Activated CD8-positive, alpha-beta memory T cell treated with anti-CD3 and anti-CD28 coated beads, Interleukin-2, amount 50 U/mL, for 1 hour (primary cell): Measurements from ENCODE around the gene DOCK9.

Source experiments
- DNase-seq: peaks from one replicate; pipeline ENCODE4 v3.0.0-alpha.2; 2020; ENCODE audit errors: extremely low read depth

DOCK9 gene

GRCh38 chr13:98888222-98888889 lies 89.5 kb downstream of the DOCK9 start:
- no peak for DNase-seq

GRCh38 chr13:98886587-98887230 lies 91.2 kb downstream of the DOCK9 start:
- no peak for DNase-seq

DNA sequence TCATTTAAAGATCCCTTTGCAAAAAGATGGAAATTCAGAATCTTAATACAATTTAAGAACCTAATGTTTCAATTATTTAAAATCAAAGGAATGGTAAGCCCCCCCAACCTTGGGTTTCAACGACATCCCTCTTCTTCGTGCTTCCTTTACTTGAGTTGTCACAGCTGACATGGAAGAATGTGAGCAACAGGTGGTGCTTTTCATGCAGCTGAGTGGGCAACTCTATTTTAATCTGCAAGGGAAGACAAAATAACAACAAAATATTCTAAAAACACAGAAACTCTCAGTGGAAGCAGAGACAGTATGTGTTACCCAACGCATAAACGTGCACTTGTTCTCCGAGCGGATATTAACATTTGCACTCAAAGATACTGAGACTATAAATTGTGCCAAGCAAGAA lies 92.3 kb downstream of the DOCK9 start:
- no peak for DNase-seq

DNA sequence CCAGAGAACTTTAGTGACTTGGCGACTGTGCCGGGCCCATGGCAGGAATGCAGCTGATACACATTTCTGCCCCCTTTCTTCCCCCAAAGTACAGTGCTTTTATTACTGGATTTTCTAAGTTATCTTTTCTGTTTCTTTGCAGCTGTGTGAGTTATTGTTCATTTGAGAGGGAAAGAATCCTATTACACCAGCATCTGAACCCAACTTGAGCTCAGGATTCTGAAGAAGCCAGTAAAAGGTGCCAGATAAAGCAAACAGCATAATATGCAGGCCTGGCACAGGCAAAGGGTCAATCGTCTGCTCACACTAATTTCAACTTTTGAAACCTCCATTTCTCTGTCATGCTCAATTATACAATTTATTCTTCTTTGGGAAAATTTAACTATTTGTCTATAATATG lies 93.9 kb downstream of the DOCK9 start:
- DNase-seq = no peak

- no peak for DNase-seq
Observed at GRCh38 chr13:98881390-98881789, 96.5 kb downstream of the DOCK9 start.

- no peak for DNase-seq
Observed at GRCh38 chr13:98880677-98881076, 97.2 kb downstream of the DOCK9 start.

- no peak for DNase-seq
Observed at GRCh38 chr13:98879957-98880356, 97.9 kb downstream of the DOCK9 start.

DNA sequence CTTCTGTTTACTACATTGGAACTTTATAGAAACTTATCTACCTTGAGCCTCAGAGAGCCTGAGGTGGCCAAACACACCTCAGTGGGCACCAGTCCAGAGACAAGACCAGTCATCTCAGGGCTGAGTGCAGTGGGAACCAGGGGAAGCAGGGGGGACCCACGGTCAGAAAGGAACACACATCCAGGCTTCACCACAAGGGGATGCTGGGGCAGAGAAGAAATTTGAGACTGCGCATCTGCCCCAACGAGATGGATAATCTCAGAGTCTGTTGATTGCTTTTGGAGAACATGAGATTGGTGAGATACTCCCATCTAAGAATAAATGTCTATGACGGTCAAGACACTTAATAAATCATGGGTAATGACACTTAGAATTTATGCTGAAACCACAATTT lies 98.7 kb downstream of the DOCK9 start:
- DNase-seq = no peak

GRCh38 chr13:98878486-98879126 lies 99.3 kb downstream of the DOCK9 start:
- no peak for DNase-seq

- no peak for DNase-seq
Observed at GRCh38 chr13:98877936-98878335, 99.9 kb downstream of the DOCK9 start.

GRCh38 chr13:98877466-98877865 lies 100.4 kb downstream of the DOCK9 start:
- DNase-seq = no peak

GRCh38 chr13:98875146-98875729 lies 102.6 kb downstream of the DOCK9 start:
- DNase-seq = no peak

DNA sequence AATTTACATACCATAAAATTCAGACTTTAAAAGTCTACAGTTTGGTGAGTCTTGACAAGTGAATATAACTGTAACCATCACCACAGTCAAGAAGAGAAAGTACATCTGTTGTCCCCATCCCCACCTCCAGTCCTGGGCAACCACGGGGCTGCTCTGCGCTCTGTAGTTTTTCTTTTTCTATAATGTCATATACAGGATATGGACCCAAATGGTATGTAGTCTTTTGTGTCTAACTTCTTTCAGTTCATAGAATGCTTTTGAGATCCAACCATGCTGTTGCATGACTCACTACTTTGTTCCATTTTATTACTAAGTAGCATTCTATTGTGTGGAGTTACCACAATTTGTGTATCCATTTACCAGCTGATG lies 103.9 kb downstream of the DOCK9 start:
- no peak for DNase-seq

DNA sequence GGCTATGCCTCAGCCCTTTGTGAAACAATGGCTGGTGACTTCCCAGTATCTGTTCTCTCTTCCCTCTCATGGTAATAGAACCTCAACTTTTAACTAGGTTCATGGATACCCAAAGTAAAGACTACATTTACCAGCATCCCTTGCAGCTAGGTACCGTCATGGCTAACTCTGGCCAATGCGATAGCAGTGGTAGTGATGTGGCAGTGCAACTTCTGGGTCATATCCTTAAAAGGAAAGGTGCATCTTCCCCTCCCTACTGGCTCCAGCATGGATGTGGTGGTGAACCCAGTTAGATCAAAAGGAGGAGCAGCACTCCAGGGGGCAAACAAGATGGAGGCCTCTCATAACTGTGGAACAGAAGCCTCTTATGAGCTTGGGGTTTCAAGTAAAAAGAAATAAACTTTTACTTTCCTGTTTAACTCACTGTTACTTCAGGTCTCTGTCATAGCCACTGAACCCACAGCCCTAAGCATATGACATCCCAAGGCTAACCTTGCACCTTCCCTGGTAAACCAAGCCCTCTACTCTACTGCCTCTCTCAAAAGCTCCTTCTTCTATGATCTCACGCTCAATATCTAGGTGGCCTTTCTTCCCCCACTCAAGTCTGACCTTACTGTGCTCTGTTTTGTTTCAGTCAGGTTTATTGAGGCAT lies 104.4 kb downstream of the DOCK9 start:
- DNase-seq = no peak

DNA sequence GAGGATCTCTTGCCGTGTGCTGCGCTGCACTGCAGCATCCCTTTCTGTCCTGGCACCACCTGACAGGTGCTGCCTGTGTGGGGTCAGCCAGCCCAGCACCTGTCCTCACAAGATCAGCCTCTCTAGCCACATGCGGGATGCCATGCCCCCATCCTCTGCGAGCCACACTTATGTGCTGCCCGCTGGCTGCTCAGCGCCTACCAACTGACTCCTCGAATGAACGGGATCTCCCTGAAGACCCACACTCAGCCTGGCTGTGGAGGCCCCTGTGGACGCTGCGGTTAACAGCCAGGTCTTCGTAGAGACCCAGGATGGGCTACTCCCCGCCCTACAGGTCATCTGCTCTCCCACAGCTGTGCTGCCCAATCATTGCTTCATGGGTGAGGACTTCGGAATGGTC lies 106.1 kb downstream of the DOCK9 start:
- no peak for DNase-seq

GRCh38 chr13:98869408-98870090 lies 108.3 kb downstream of the DOCK9 start:
- DNase-seq = no peak

DNA sequence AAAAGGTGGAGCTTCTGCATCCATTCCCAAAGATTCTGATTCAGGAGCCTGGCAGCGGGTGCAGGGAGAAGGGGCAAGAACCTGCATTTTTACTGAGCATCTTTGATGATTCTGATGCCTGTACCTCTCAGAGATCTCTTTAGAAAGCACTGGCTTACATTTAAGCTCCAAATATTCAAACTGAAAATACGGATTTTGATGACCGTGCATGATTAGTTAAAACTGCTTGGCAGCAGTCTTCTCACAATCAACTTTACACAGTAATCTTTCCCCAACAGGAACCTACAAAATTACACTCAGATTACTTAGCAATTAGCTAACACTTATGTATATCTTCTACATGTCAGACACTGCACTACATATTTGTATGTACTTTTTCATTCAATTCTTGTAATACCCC lies 108.9 kb downstream of the DOCK9 start:
- DNase-seq = no peak

DNA sequence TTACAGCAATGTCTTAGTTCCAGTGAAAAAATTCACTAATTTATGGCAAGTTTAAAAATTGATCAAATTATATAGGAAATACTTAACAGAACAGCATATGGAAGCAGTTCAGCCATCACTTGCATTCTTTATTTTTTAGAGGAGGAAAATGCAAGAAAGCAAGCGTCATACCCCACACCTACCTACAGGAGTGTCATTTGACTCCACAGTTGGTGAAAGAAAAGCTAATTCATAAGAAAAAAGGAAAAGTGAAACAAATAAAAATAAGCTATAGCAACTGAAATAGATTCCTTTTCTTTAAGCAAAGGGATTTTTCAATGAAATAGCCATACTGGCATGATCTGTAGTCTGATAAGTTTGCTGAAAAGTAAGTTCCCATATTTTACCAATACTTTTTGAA lies 111.0 kb downstream of the DOCK9 start:
- DNase-seq = no peak

GRCh38 chr13:98860491-98860890 lies 117.4 kb downstream of the DOCK9 start:
- DNase-seq = no peak

- DNase-seq = no peak
Observed at GRCh38 chr13:98858191-98858590, 119.7 kb downstream of the DOCK9 start.

DNA sequence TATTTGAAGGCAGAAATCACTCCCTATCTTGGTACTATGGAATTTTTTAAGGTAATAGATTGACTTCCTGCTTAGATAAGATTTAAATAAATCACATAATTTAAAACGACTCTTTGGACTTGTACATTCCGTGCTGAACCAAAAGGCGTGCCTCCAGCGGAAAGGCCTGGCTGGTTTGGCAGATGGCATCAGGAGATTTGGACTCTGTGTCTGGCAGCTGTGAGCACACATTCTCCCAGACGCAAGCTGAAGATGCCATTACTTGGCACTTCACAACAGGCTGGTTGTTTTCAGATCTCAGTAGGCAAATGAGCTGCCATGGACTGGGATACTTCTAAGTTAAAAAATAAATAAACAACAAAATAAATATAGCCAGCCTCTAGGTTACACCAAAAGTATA lies 120.9 kb downstream of the DOCK9 start:
- no peak for DNase-seq

DNA sequence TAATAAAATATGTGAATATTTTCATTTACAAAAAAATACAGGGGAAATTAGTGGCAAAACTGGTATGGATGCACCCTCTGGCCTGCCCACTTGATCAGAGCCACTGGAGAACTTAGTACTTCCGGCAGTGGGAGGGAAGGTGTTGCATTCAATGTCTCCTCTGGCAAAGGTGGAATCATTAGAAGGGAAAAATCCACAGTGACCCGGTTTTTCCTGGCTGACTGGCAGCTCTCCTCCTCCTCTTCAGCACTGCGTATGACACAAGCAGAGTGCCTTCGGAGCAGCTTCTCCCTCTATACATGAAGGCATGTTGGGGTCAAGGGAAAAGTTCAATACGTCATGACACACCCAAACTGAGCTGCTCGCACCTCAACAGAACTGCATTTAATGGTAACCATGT lies 123.4 kb downstream of the DOCK9 start:
- no peak for DNase-seq
